Mesodermal cell (in vitro differentiated cells): Measurements from ENCODE around the gene GPER1.
"Not testable (repeated sequence)": the region's sequence is repeated elsewhere in the genome, so short reads cannot be mapped to it uniquely, and the experiment has no call there.

Source experiments
- H3K27ac ChIP-seq: 2 replicates; pipeline ENCODE4 v1.7.0; 2013; ENCODE audit warnings: mild to moderate bottlenecking, low read depth, low read length, moderate library complexity; ENCODE audit not compliant: severe bottlenecking
- H3K36me3 ChIP-seq: 2 replicates; pipeline ENCODE4 v1.7.1; 2013; ENCODE audit warnings: mild to moderate bottlenecking, low read length, moderate library complexity; ENCODE audit not compliant: control insufficient read depth, insufficient read depth
- H3K4me1 ChIP-seq: one replicate; pipeline ENCODE4 v1.7.1; 2013; ENCODE audit warnings: mild to moderate bottlenecking, low read length; ENCODE audit not compliant: insufficient read depth, control insufficient read depth, poor library complexity, severe bottlenecking
- H3K4me3 ChIP-seq: 2 replicates; pipeline ENCODE4 v1.7.0; 2013; ENCODE audit warnings: low read length, control low read depth, mild to moderate bottlenecking; ENCODE audit not compliant: insufficient read depth, poor library complexity, severe bottlenecking; ENCODE audit errors: extremely low read depth
- H3K9me3 ChIP-seq: 2 replicates; pipeline ENCODE4 v1.7.1; 2013; ENCODE audit warnings: mild to moderate bottlenecking, low read length, moderate library complexity; ENCODE audit not compliant: control insufficient read depth
- WGBS, 2 experiments: methylation state at CpG; one replicate each; pipeline ENCODE4 v1.1.5; 2013; ENCODE audit warnings: missing lambda C conversion rate in 2 of 2; ENCODE audit not compliant: insufficient coverage in 2 of 2; 5-methylcytosine and 5-hydroxymethylcytosine counted together

GPER1 gene

GRCh38 chr7:1071731-1072254, 16.1 kb upstream of the GPER1 start:
- no peaks in the 10 kb centered on the region for H3K36me3 ChIP-seq
- WGBS, 2 experiments, result 94 to 95% methylated on average over 14 to 19 of the region's 19 CpGs
- H3K4me3 ChIP-seq, result no peak overlapping the region
- no peaks in the 10 kb centered on the region for H3K9me3 ChIP-seq
- peaks cover 5% of the 10 kb centered on the region for H3K4me1 ChIP-seq
- H3K27ac ChIP-seq, result no peak overlapping the region

GRCh38 chr7:1073142-1073977, 14.6 kb upstream of the GPER1 start:
- Histone ChIP-seq H3K4me3 (no peak overlapping the region), H3K9me3 (no peaks in the 10 kb centered on the region), H3K27ac (no peak overlapping the region), H3K4me1 (peaks cover 5% of the 10 kb centered on the region), H3K36me3 (no peaks in the 10 kb centered on the region)
- WGBS, 2 experiments, result 66 to 80% methylated on average over 25 of the region's 61 CpGs

GRCh38 chr7:1074018-1074417, 13.9 kb upstream of the GPER1 start:
- H3K9me3 ChIP-seq, H3K4me1 ChIP-seq, H3K4me3 ChIP-seq, H3K27ac ChIP-seq, H3K36me3 ChIP-seq: not testable (repeated sequence)
- 88 to 97% methylated on average over 4 to 6 of the region's 43 CpGs for WGBS, 2 experiments

GRCh38 chr7:1074593-1075431, 13.1 kb upstream of the GPER1 start:
- H3K9me3 ChIP-seq, result no peaks in the 10 kb centered on the region
- H3K27ac ChIP-seq, result no peak overlapping the region
- 87 to 90% methylated on average over 25 to 28 of the region's 30 CpGs for WGBS, 2 experiments
- no peaks in the 10 kb centered on the region for H3K36me3 ChIP-seq
- peaks cover 9% of the 10 kb centered on the region for H3K4me1 ChIP-seq
- H3K4me3 ChIP-seq, result no peak overlapping the region

- Histone ChIP-seq H3K9me3 (no peaks in the 10 kb centered on the region), H3K36me3 (no peaks in the 10 kb centered on the region), H3K27ac (no peak overlapping the region), H3K4me3 (no peak overlapping the region), H3K4me1 (peaks cover 13% of the 10 kb centered on the region)
- 95% methylated on average over 23 of the region's 27 CpGs for WGBS, 2 experiments
Measured at GRCh38 chr7:1076184-1077072, 11.5 kb upstream of the GPER1 start.

GRCh38 chr7:1078519-1078918, 9.4 kb upstream of the GPER1 start:
- WGBS, 2 experiments, result 92 to 97% methylated on average over 7 to 11 of the region's 11 CpGs
- H3K4me3 ChIP-seq, result no peak overlapping the region
- peaks cover 9% of the 10 kb centered on the region for H3K4me1 ChIP-seq
- H3K27ac ChIP-seq, result no peak overlapping the region
- no peaks in the 10 kb centered on the region for H3K36me3 ChIP-seq
- no peaks in the 10 kb centered on the region for H3K9me3 ChIP-seq

GRCh38 chr7:1078985-1079384, 8.9 kb upstream of the GPER1 start:
- Histone ChIP-seq H3K36me3 (no peaks in the 10 kb centered on the region), H3K9me3 (no peaks in the 10 kb centered on the region), H3K4me1 (peaks cover 9% of the 10 kb centered on the region), H3K4me3 (no peak overlapping the region), H3K27ac (no peak overlapping the region)
- 85 to 92% methylated on average over 15 of the region's 15 CpGs for WGBS, 2 experiments

GRCh38 chr7:1079546-1079945, 8.4 kb upstream of the GPER1 start:
- no peaks in the 10 kb centered on the region for H3K36me3 ChIP-seq
- H3K4me3 ChIP-seq, result no peak overlapping the region
- no peaks in the 10 kb centered on the region for H3K9me3 ChIP-seq
- no peak overlapping the region for H3K27ac ChIP-seq
- 92 to 95% methylated on average over 8 to 11 of the region's 12 CpGs for WGBS, 2 experiments
- H3K4me1 ChIP-seq, result peaks cover 9% of the 10 kb centered on the region

GRCh38 chr7:1080252-1080920, 7.5 kb upstream of the GPER1 start:
- no peak overlapping the region for H3K27ac ChIP-seq
- H3K4me3 ChIP-seq, result no peak overlapping the region
- H3K4me1 ChIP-seq, result peaks cover 9% of the 10 kb centered on the region
- H3K9me3 ChIP-seq, result no peaks in the 10 kb centered on the region
- WGBS, 2 experiments, result 90 to 96% methylated on average over 35 to 38 of the region's 38 CpGs
- no peaks in the 10 kb centered on the region for H3K36me3 ChIP-seq

- WGBS, 2 experiments, result 92 to 94% methylated on average over 9 to 12 of the region's 16 CpGs
Measured at GRCh38 chr7:1080921-1081255, 7.0 kb upstream of the GPER1 start.

More at GRCh38 chr7:1080921-1081255, 7.0 kb upstream of the GPER1 start:
- Histone ChIP-seq H3K9me3 (no peaks in the 10 kb centered on the region), H3K4me3 (no peak overlapping the region), H3K4me1 (peaks cover 9% of the 10 kb centered on the region), H3K36me3 (no peaks in the 10 kb centered on the region), H3K27ac (no peak overlapping the region)
